Right lobe of liver (tissue), 6 donors: ENCODE results near the gene CYGB. TPM values are rescaled to one million over a fixed set of nuclear protein-coding genes. Genes with fewer than 3 reads are reported as not detected.

ENCODE experiments used
- ATAC-seq, 4 donors: fragments of 200-7000 bp; cut with Tn5 transposase; one replicate each; pipeline ENCODE4 v1.9.1; 2020; ENCODE audit warnings: mild to moderate bottlenecking in 4 of 4, moderate library complexity in 4 of 4
- DNase-seq, 3 donors: peaks; one replicate each; pipeline ENCODE4 v3.0.0-alpha.2; 2020
- H3K27ac ChIP-seq, 3 donors: fragments of 200-600 bp; one replicate each; pipeline ENCODE4 v1.8.0; 2022
- H3K27me3 ChIP-seq, 2 donors: fragments of 200-600 bp; one replicate each; pipeline ENCODE4 v1.8.0; 2022
- H3K36me3 ChIP-seq, 4 donors: fragments of 200-600 bp; sonication (generic) in 1 of 4; one replicate each; pipeline versions ENCODE4 v1.5.1 to v1.8.0; 2017 to 2022; ENCODE audit warnings: control low read depth in 1 of 4
- H3K4me1 ChIP-seq, 4 donors: fragments of 200-600 bp; sonication (generic) in 1 of 4; one replicate each; pipeline versions ENCODE4 v1.5.1 to v1.8.0; 2017 to 2022; ENCODE audit warnings: control low read depth in 1 of 4
- H3K4me3 ChIP-seq, 3 donors: fragments of 200-600 bp; one replicate each; pipeline ENCODE4 v1.8.0; 2022
- H3K9me3 ChIP-seq, 4 donors: fragments of 200-600 bp; sonication (generic) in 1 of 4; one replicate each; pipeline versions ENCODE4 v1.5.1 to v1.8.0; 2017 to 2022; ENCODE audit warnings: control low read depth in 1 of 4
- POLR2A ChIP-seq: fragments of 450-650 bp; IDR thresholded peaks from one replicate; pipeline ENCODE4 v1.6.1; 2017; ENCODE audit warnings: antibody characterized with exemption, mild to moderate bottlenecking
- WGBS: methylation state at CpG from one replicate; pipeline ENCODE4 v1.1.6; 2018; ENCODE audit warnings: low coverage, low lambda C conversion rate; ENCODE audit not compliant: insufficient coverage; ENCODE audit errors: missing lambda C conversion rate; 5-methylcytosine and 5-hydroxymethylcytosine counted together
- intact Hi-C, 2 donors: fragments of 100-400 bp; cut with DNase I; formaldehyde crosslinking; loops; one replicate each; pipeline versions ENCODE4 v1.11.2 to v1.14.1; 2022
- total RNA-seq, 6 experiments: library from RNA; depleted of rRNA in 2 of 6; stranded (reverse); fragments of >200 nt in 2 of 6; fragmentation: NEBNext Ultra II Directional in 3 of 6; extraction: Animal tissue kit (Norgen Biotek cat#: 25700) in 3 of 6; gene quantifications; one replicate each; pipeline versions ENCODE4 v1.1.0 to v1.2.4, GENCODE V29; 2016 to 2023
- TF ChIP-seq, protein P1 (sequence below), 4 donors: fragments of 200-600 bp in 3 of 4; fragments of 450-650 bp in 1 of 4; IDR thresholded peaks; one replicate each; pipeline versions ENCODE4 v1.5.1 to v1.8.0; 2016 to 2022; ENCODE audit warnings: antibody characterized with exemption in 4 of 4, mild to moderate bottlenecking in 2 of 4
- donor health status: DM: no; HTN: yes; CAD: no.
- donor health status: DM: no; HTN: no; CAD: no.
- donor health status: DM: no; HTN: no; CAD: no.
- donor health status: DM: no; HTN: yes; CAD: no.
- donor health status: DM: no; HTN: yes; CAD: no.

CYGB gene
- total RNA-seq, 6 experiments from 2014 or later: 1.8 to 4.1 (median 3.1) TPM

GRCh38 chr17:76570877-76571471 lies 33.5 kb upstream of the CYGB start:
- DNase-seq (no peak), ATAC-seq (no peak)
- Histone ChIP-seq H3K36me3 (peaks cover 0 to 2% (median 0%) of the 10 kb centered on the region in 4 donors), H3K9me3 (no peaks in the 10 kb centered on the region), H3K4me3 (no peak overlapping the region), H3K4me1 (peaks cover 0 to 15% (median 6%) of the 10 kb centered on the region in 4 donors), H3K27ac (no peak overlapping the region), H3K27me3 (no peaks in the 10 kb centered on the region)
- WGBS: 75% methylated on average over 8 of the region's 13 CpGs
- intact Hi-C loops: loop anchor here in 1 of 2 donors (10.0 kb wide), 1 partner anchor 46 kb away; no protein-coding TSS in a partner anchor
- TF ChIP-seq POLR2A: no peak
- TF ChIP-seq, protein P1, sequence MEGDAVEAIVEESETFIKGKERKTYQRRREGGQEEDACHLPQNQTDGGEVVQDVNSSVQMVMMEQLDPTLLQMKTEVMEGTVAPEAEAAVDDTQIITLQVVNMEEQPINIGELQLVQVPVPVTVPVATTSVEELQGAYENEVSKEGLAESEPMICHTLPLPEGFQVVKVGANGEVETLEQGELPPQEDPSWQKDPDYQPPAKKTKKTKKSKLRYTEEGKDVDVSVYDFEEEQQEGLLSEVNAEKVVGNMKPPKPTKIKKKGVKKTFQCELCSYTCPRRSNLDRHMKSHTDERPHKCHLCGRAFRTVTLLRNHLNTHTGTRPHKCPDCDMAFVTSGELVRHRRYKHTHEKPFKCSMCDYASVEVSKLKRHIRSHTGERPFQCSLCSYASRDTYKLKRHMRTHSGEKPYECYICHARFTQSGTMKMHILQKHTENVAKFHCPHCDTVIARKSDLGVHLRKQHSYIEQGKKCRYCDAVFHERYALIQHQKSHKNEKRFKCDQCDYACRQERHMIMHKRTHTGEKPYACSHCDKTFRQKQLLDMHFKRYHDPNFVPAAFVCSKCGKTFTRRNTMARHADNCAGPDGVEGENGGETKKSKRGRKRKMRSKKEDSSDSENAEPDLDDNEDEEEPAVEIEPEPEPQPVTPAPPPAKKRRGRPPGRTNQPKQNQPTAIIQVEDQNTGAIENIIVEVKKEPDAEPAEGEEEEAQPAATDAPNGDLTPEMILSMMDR (IDR thresholded peaks at IDR 0.05): no peak

DNA sequence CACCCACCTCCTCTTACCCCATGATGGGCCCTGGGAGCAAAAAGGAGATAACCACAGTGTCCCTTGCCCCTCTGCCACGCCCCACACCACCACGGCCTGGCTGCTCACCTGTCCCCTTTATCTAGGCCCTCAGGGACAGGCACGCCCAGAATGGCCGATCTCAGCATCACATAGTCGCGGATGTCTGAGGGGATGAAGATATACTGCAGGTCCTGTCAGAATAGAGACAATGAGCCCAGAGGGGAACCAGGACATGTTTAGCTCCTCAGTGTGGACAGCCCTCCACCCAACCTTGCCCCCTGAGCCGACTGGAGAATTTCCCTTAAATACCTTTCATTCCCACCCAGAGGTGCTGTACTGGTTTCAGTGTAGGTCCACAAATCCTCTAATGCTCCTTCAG lies 32.9 kb upstream of the CYGB start:
- intact Hi-C loops: loop anchor here in 1 of 2 donors (10.0 kb wide), 1 partner anchor 46 kb away; no protein-coding TSS in a partner anchor
- WGBS: 93% methylated on average over 3 of the region's 7 CpGs
- Histone ChIP-seq H3K27ac (no peak overlapping the region), H3K9me3 (no peaks in the 10 kb centered on the region), H3K4me1 (peaks cover 0 to 15% (median 6%) of the 10 kb centered on the region in 4 donors), H3K36me3 (peaks cover 0 to 7% (median 2%) of the 10 kb centered on the region in 4 donors), H3K27me3 (no peaks in the 10 kb centered on the region), H3K4me3 (no peak overlapping the region)
- no peak for TF ChIP-seq POLR2A
- TF ChIP-seq, protein P1 (IDR thresholded peaks at IDR 0.05): no peak
- DNase-seq (no peak), ATAC-seq (no peak)

DNA sequence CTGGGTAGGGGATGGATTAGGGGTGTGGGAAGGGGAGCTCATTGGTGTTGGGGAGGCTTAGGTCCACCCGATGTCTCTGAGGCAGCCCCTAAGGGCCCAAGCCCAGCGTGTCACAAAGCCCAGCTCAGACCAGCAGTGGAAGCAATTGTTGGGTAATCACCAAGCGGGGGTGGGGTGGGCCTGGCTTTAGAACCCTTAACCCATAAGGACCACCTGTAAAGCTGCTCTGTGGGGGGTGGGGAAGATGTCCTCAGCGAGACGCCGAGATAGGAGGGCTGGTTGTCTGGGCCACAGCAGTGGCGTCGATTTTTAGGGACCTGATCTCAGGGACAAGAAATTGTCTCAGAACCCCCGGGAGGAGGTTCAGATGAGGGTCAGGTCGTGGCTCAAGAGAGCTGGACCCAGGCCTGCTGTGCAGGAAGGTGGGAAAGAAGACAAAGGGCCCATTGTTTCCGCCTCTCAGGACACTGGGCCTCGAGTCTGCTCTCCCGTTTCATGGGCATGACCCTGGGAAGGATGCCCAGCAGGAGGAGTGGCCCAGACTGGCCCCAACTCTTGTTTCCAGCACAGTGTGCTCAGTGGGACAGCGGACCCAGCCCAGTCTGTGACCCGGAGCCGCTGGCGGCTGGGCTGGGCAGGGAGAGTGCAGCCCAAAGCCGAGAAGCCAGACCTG lies 32.2 kb upstream of the CYGB start:
- WGBS: 64% methylated on average over 10 of the region's 18 CpGs
- Histone ChIP-seq H3K4me3 (no peak overlapping the region), H3K27me3 (no peaks in the 10 kb centered on the region), H3K27ac (no peak overlapping the region), H3K4me1 (peaks cover 0 to 15% (median 6%) of the 10 kb centered on the region in 4 donors), H3K36me3 (peaks cover 0 to 13% (median 5%) of the 10 kb centered on the region in 4 donors), H3K9me3 (no peaks in the 10 kb centered on the region)
- intact Hi-C loops: loop anchor here in 1 of 2 donors (10.0 kb wide), 1 partner anchor 45 kb away; no protein-coding TSS in a partner anchor
- peak; percentile 53 to 71 (median 69) for ATAC-seq
- DNase-seq: peak; percentile 46 to 74 (median 72)
- TF ChIP-seq, protein P1 (IDR thresholded peaks at IDR 0.05): no peak
- no peak for TF ChIP-seq POLR2A

GRCh38 chr17:76568811-76569221 lies 31.3 kb upstream of the CYGB start:
- no peaks in the 10 kb centered on the region for H3K9me3 ChIP-seq
- peaks cover 0 to 22% (median 7%) of the 10 kb centered on the region in 4 donors for H3K36me3 ChIP-seq
- H3K4me3 ChIP-seq: no peak overlapping the region
- no peak overlapping the region for H3K27ac ChIP-seq
- intact Hi-C loops: no loop called here
- 43% methylated on average over 19 of the region's 19 CpGs for WGBS
- ATAC-seq (no peak), DNase-seq (no peak)
- H3K27me3 ChIP-seq: no peaks in the 10 kb centered on the region
- TF ChIP-seq, protein P1 (IDR thresholded peaks at IDR 0.05): no peak
- TF ChIP-seq POLR2A: no peak
- peaks cover 0 to 15% (median 6%) of the 10 kb centered on the region in 4 donors for H3K4me1 ChIP-seq
